Heart left ventricle (tissue), 16 donors: ENCODE data around the gene TRPM3. TPM values are rescaled to one million over a fixed set of nuclear protein-coding genes. Genes with fewer than 3 reads are reported as not detected.

ENCODE experiments used
- ATAC-seq, 4 donors: fragments of 200-7000 bp; cut with Tn5 transposase; one replicate each; pipeline ENCODE4 v1.9.1; 2020 to 2022; ENCODE audit warnings: moderate library complexity in 4 of 4, mild to moderate bottlenecking in 3 of 4, moderate number of reproducible peaks in 1 of 4
- DNase-seq, 5 donors: peaks; one replicate each; pipeline ENCODE4 v3.0.0-alpha.2; 2020
- H3K27ac ChIP-seq, 12 donors: fragments of 200-600 bp; sonication (generic) in 4 of 12; one replicate each; pipeline versions ENCODE4 v1.5.0 to v1.8.0; 2016 to 2022; ENCODE audit warnings: mild to moderate bottlenecking in 2 of 12
- H3K27me3 ChIP-seq, 9 donors: fragments of 200-600 bp; sonication (generic) in 2 of 9; one replicate each; pipeline versions ENCODE4 v1.5.1 to v1.8.0; 2016 to 2022; ENCODE audit warnings: mild to moderate bottlenecking in 3 of 9
- H3K36me3 ChIP-seq, 9 donors: fragments of 200-600 bp; sonication (generic) in 2 of 9; one replicate each; pipeline versions ENCODE4 v1.5.0 to v1.8.0; 2018 to 2022; ENCODE audit warnings: mild to moderate bottlenecking in 2 of 9
- H3K4me1 ChIP-seq, 12 donors: fragments of 200-600 bp; sonication (generic) in 4 of 12; one replicate each; pipeline versions ENCODE4 v1.5.0 to v1.8.0; 2016 to 2022; ENCODE audit warnings: mild to moderate bottlenecking in 3 of 12
- H3K4me3 ChIP-seq, 12 donors: fragments of 200-600 bp; sonication (generic) in 4 of 12; one replicate each; pipeline versions ENCODE4 v1.5.0 to v1.8.0; 2017 to 2022; ENCODE audit warnings: mild to moderate bottlenecking in 9 of 12, moderate library complexity in 4 of 12
- H3K9me3 ChIP-seq, 12 donors: fragments of 200-600 bp; sonication (generic) in 4 of 12; one replicate each; pipeline versions ENCODE4 v1.5.0 to v1.8.0; 2016 to 2022; ENCODE audit warnings: mild to moderate bottlenecking in 1 of 12
- CTCF ChIP-seq, 12 donors: fragments of 200-600 bp; sonication (generic) in 4 of 12; IDR thresholded peaks; one replicate each; pipeline versions ENCODE4 v1.5.0 to v1.8.0; 2018 to 2022; ENCODE audit warnings: antibody characterized with exemption in 12 of 12, mild to moderate bottlenecking in 5 of 12
- POLR2A ChIP-seq, 2 donors: fragments of 450-650 bp; IDR thresholded peaks; one replicate each; pipeline ENCODE4 v1.6.1; 2017; ENCODE audit warnings: antibody characterized with exemption in 2 of 2, mild to moderate bottlenecking in 2 of 2, moderate library complexity in 2 of 2
- WGBS, 4 donors: extraction: QIAGEN DNeasy Blood & Tissue Kit in 2 of 4; methylation state at CpG; one replicate each; pipeline versions ENCODE4 v1.1.5 to v1.1.7; 2013 to 2018; 5-methylcytosine and 5-hydroxymethylcytosine counted together
- intact Hi-C, 10 donors: fragments of 100-400 bp; cut with DNase I; formaldehyde crosslinking; loops; one replicate each; pipeline versions ENCODE4 v1.11.1 to v1.14.2; 2022
- polyA plus RNA-seq, 2 donors: library from polyadenylated mRNA; stranded (reverse); fragments of 200-250 nt; gene quantifications; one replicate each; pipeline ENCODE4 v1.2.3, GENCODE V29; 2013
- total RNA-seq, 9 donors: library from RNA; depleted of rRNA in 2 of 9; stranded (reverse); fragments of >200 nt in 2 of 9; fragmentation: NEBNext Ultra II Directional in 3 of 9; extraction: Animal tissue kit (Norgen Biotek cat#: 25700) in 3 of 9; gene quantifications; one replicate each; pipeline versions ENCODE4 v1.1.0 to v1.2.4, GENCODE V29; 2016 to 2023
- donor health status: ischemic (EF 13 %, LVEDD 7.1; RV severe dilation, severe dysfunction).
- donor health status: healthy with polysubstance abuse.
- donor health status: DM: no; HTN: yes; CAD: no.
- donor health status: DM: no; HTN: no; CAD: no.
- donor health status: ischemic (EF 25% LVEDD 6.9; RV normal size, moderate dysfunction).
- donor health status: ischemic (EF 25% LVEDD 5.7; RV mildly dilated, moderate dysfunction).
- donor health status: healthy.
- donor health status: DM: yes; HTN: yes; CAD: no.
- donor health status: ischemic (EF 35%, LVEDD 5.7; RV mildly dilated, moderate dysfunction).
- donor health status: nonischemic (EF 11% LVEDD 7.7; RV severe dilation, severe dysfunction).
- donor health status: DM: yes; HTN: yes; CAD: no.
- donor health status: PGD.
- donor health status: ischemic (EF 29% LVEDD 5.4; RV normal size, mild dysfunction).
- donor health status: nonischemic (EF 23%, LVEDD 6.1; RV moderate dilation, normal function).

Gene TRPM3
- total and polyA plus RNA-seq, 11 donors, result 0.02 to 0.91 (median 0.10) TPM; not detected in 1

GRCh38 chr9:70688704-70689103, 432.7 kb downstream of the TRPM3 start:
- Histone ChIP-seq H3K27ac (no peak overlapping the region), H3K36me3 (no peaks in the 10 kb centered on the region), H3K9me3 (no peaks in the 10 kb centered on the region), H3K27me3 (no peaks in the 10 kb centered on the region), H3K4me1 (no peaks in the 10 kb centered on the region), H3K4me3 (no peak overlapping the region)
- intact Hi-C loops, result no loop called here
- ATAC-seq (no peak), DNase-seq (no peak)
- no peak for TF ChIP-seq CTCF (IDR thresholded peaks at IDR 0.05)
- no peak for TF ChIP-seq POLR2A (IDR thresholded peaks at IDR 0.05)

GRCh38 chr9:70683841-70684240, 437.6 kb downstream of the TRPM3 start:
- intact Hi-C loops, result no loop called here
- Histone ChIP-seq H3K36me3 (no peaks in the 10 kb centered on the region), H3K27me3 (no peaks in the 10 kb centered on the region), H3K9me3 (no peaks in the 10 kb centered on the region), H3K4me1 (no peaks in the 10 kb centered on the region), H3K4me3 (no peak overlapping the region), H3K27ac (no peak overlapping the region)
- TF ChIP-seq POLR2A (IDR thresholded peaks at IDR 0.05), result no peak
- TF ChIP-seq CTCF (IDR thresholded peaks at IDR 0.05), result no peak
- 62 to 76% (median 70%) methylated on average over 2 of the region's 2 CpGs for WGBS, 4 donors
- ATAC-seq (no peak), DNase-seq (no peak)

GRCh38 chr9:70682298-70682697, 439.1 kb downstream of the TRPM3 start:
- Histone ChIP-seq H3K4me3 (no peak overlapping the region), H3K9me3 (no peaks in the 10 kb centered on the region)
- intact Hi-C loops, result no loop called here

GRCh38 chr9:70679845-70680244, 441.6 kb downstream of the TRPM3 start:
- Histone ChIP-seq H3K27me3 (no peaks in the 10 kb centered on the region), H3K27ac (no peak overlapping the region), H3K36me3 (no peaks in the 10 kb centered on the region), H3K4me3 (no peak overlapping the region), H3K4me1 (no peaks in the 10 kb centered on the region), H3K9me3 (no peaks in the 10 kb centered on the region)
- WGBS, 4 donors, result 87 to 94% (median 92%) methylated on average over 4 of the region's 4 CpGs
- ATAC-seq (no peak), DNase-seq (no peak)
- intact Hi-C loops, result no loop called here
- no peak for TF ChIP-seq POLR2A (IDR thresholded peaks at IDR 0.05)

More at GRCh38 chr9:70682298-70682697, 439.1 kb downstream of the TRPM3 start:
- ATAC-seq (no peak), DNase-seq (no peak)
- H3K27me3 ChIP-seq, result no peaks in the 10 kb centered on the region
- H3K27ac ChIP-seq, result no peak overlapping the region
- H3K36me3 ChIP-seq, result no peaks in the 10 kb centered on the region
- H3K4me1 ChIP-seq, result no peaks in the 10 kb centered on the region
- no peak for TF ChIP-seq POLR2A (IDR thresholded peaks at IDR 0.05)
- no peak for TF ChIP-seq CTCF (IDR thresholded peaks at IDR 0.05)

- no peak for ATAC-seq
These were observed 443.3 kb downstream of the TRPM3 start for GRCh38 chr9:70678153-70678552.

More at GRCh38 chr9:70678153-70678552, 443.3 kb downstream of the TRPM3 start:
- H3K4me1 ChIP-seq, result no peaks in the 10 kb centered on the region
- no peak overlapping the region for H3K4me3 ChIP-seq
- no peak overlapping the region for H3K27ac ChIP-seq
- H3K27me3 ChIP-seq, result no peaks in the 10 kb centered on the region
- DNase-seq, result no peak
- no peaks in the 10 kb centered on the region for H3K36me3 ChIP-seq
- WGBS, 4 donors, result 76 to 89% (median 85%) methylated on average over 4 of the region's 4 CpGs
- intact Hi-C loops, result no loop called here
- H3K9me3 ChIP-seq, result no peaks in the 10 kb centered on the region
- no peak for TF ChIP-seq POLR2A (IDR thresholded peaks at IDR 0.05)
- TF ChIP-seq CTCF (IDR thresholded peaks at IDR 0.05), result no peak
